H9 (cell line): ENCODE data around the gene MED9. TPM values are rescaled to one million over a fixed set of nuclear protein-coding genes. Genes with fewer than 3 reads are reported as not detected.

ENCODE experiments used
- DNase-seq: peaks from one replicate; pipeline ENCODE4 v3.0.0-alpha.2; 2017
- H2AFZ ChIP-seq: one replicate; pipeline ENCODE4 v1.6.1; 2013; ENCODE audit warnings: mild to moderate bottlenecking, low read length, control low read depth, moderate library complexity
- H2AK5ac ChIP-seq: 2 replicates; pipeline ENCODE4 v1.6.1; 2013; ENCODE audit warnings: low read length, control low read depth, mixed read lengths; ENCODE audit not compliant: insufficient read length
- H2BK120ac ChIP-seq: one replicate; pipeline ENCODE4 v1.6.1; 2013; ENCODE audit warnings: low read depth, mild to moderate bottlenecking, low read length, control low read depth, inconsistent platforms; ENCODE audit not compliant: poor library complexity, severe bottlenecking
- H2BK12ac ChIP-seq: 2 replicates; pipeline ENCODE4 v1.6.1; 2013; ENCODE audit warnings: low read length, control low read depth, mixed read lengths, low read depth; ENCODE audit not compliant: insufficient read length
- H2BK15ac ChIP-seq: 2 replicates; pipeline ENCODE4 v1.6.1; 2013; ENCODE audit warnings: low read depth, low read length, control low read depth
- H2BK20ac ChIP-seq: one replicate; pipeline ENCODE4 v1.6.1; 2013; ENCODE audit warnings: low read depth, mild to moderate bottlenecking, low read length, control low read depth, inconsistent platforms; ENCODE audit not compliant: poor library complexity, severe bottlenecking
- H2BK5ac ChIP-seq: 2 replicates; pipeline ENCODE4 v1.6.1; 2013; ENCODE audit warnings: low read length, control low read depth, mixed read lengths; ENCODE audit not compliant: insufficient read length
- H3K14ac ChIP-seq: 2 replicates; pipeline ENCODE4 v1.6.1; 2013; ENCODE audit warnings: low read length, control low read depth; ENCODE audit not compliant: insufficient read depth
- H3K18ac ChIP-seq: 2 replicates; pipeline ENCODE4 v1.6.1; 2013; ENCODE audit warnings: low read depth, mild to moderate bottlenecking, mixed read lengths, low read length, control low read depth; ENCODE audit not compliant: insufficient read length
- H3K23ac ChIP-seq: 2 replicates; pipeline ENCODE4 v1.6.1; 2013; ENCODE audit warnings: low read length, control low read depth, mixed read lengths, low read depth; ENCODE audit not compliant: insufficient read length
- H3K23me2 ChIP-seq: 2 replicates; pipeline ENCODE4 v1.6.1; 2013; ENCODE audit warnings: low read depth, mild to moderate bottlenecking, mixed read lengths, low read length, control low read depth; ENCODE audit not compliant: insufficient read length, poor library complexity, severe bottlenecking
- H3K27ac ChIP-seq: 2 replicates; pipeline ENCODE4 v1.5.1; 2013; ENCODE audit warnings: low read length, control low read depth, mixed read lengths, low read depth; ENCODE audit not compliant: insufficient read length
- H3K27me3 ChIP-seq: 2 replicates; pipeline ENCODE4 v1.6.1; 2013; ENCODE audit warnings: low read length, control low read depth, inconsistent platforms; ENCODE audit not compliant: insufficient read depth
- H3K4ac ChIP-seq: 2 replicates; pipeline ENCODE4 v1.6.1; 2013; ENCODE audit warnings: low read depth, mild to moderate bottlenecking, control low read depth, inconsistent platforms, low read length, moderate library complexity
- H3K4me1 ChIP-seq: 2 replicates; pipeline ENCODE4 v1.6.1; 2013; ENCODE audit warnings: low read length, control low read depth, inconsistent platforms; ENCODE audit not compliant: insufficient read depth
- H3K4me2 ChIP-seq: 2 replicates; pipeline ENCODE4 v1.6.1; 2013; ENCODE audit warnings: low read length, control low read depth, mixed read lengths; ENCODE audit not compliant: insufficient read length, insufficient read depth
- H3K56ac ChIP-seq: 2 replicates; pipeline ENCODE4 v1.6.1; 2013; ENCODE audit warnings: low read depth, mild to moderate bottlenecking, mixed read lengths, low read length, control low read depth; ENCODE audit not compliant: insufficient read length
- H3K79me1 ChIP-seq: 2 replicates; pipeline ENCODE4 v1.6.1; 2013; ENCODE audit warnings: low read depth, mild to moderate bottlenecking, moderate library complexity, low read length, control low read depth, inconsistent platforms; ENCODE audit not compliant: insufficient read depth, poor library complexity, severe bottlenecking
- H3K79me2 ChIP-seq: 2 replicates; pipeline ENCODE4 v1.6.1; 2013; ENCODE audit warnings: low read length, control low read depth, inconsistent platforms; ENCODE audit not compliant: insufficient read depth
- H3K9ac ChIP-seq: 2 replicates; pipeline ENCODE4 v1.6.1; 2013; ENCODE audit warnings: low read length, control low read depth, mixed read lengths; ENCODE audit not compliant: insufficient read length; ENCODE audit errors: extremely low read depth
- H3K9me3 ChIP-seq: one replicate; pipeline ENCODE4 v1.6.1; 2013; ENCODE audit warnings: low read depth, low read length, inconsistent platforms; ENCODE audit not compliant: control insufficient read depth
- H3T11ph ChIP-seq: one replicate; pipeline ENCODE4 v1.6.1; 2013; ENCODE audit warnings: mild to moderate bottlenecking, low read length, control low read depth, inconsistent platforms
- H4K20me1 ChIP-seq: one replicate; pipeline ENCODE4 v1.6.1; 2013; ENCODE audit not compliant: control insufficient read depth, insufficient read length, insufficient read depth
- H4K5ac ChIP-seq: 2 replicates; pipeline ENCODE4 v1.6.1; 2013; ENCODE audit warnings: low read depth, mild to moderate bottlenecking, mixed read lengths, low read length, control low read depth; ENCODE audit not compliant: insufficient read length
- H4K8ac ChIP-seq: replicated peaks from 2 replicates; pipeline ENCODE4 v1.6.1; 2013; ENCODE audit warnings: low read length, control low read depth, mixed read lengths, low read depth; ENCODE audit not compliant: insufficient read length
- H4K91ac ChIP-seq: 2 replicates; pipeline ENCODE4 v1.6.1; 2013; ENCODE audit warnings: low read depth, mild to moderate bottlenecking, moderate library complexity, mixed read lengths, low read length, control low read depth; ENCODE audit not compliant: insufficient read length
- H3K27ac Mint-ChIP-seq, 3 experiments: 2 replicates in 2 of 3; 3 replicates in 1 of 3; pipeline ENCODE4 v1.8.0; 2020 to 2021; ENCODE audit warnings: mixed read lengths in 3 of 3, mild to moderate bottlenecking in 1 of 3, moderate library complexity in 1 of 3
- H3K27me3 Mint-ChIP-seq: 2 replicates; pipeline ENCODE4 v1.8.0; 2021; ENCODE audit warnings: low read depth, mild to moderate bottlenecking, moderate library complexity, mixed read lengths
- H3K36me3 Mint-ChIP-seq, 3 experiments: 2 replicates in 2 of 3; 3 replicates in 1 of 3; pipeline ENCODE4 v1.8.0; 2020 to 2021; ENCODE audit warnings: low read depth in 3 of 3, mixed read lengths in 3 of 3; ENCODE audit not compliant: insufficient read depth in 1 of 3
- H3K4me1 Mint-ChIP-seq, 2 experiments: 2 replicates each; pipeline ENCODE4 v1.8.0; 2020; ENCODE audit warnings: mixed read lengths in 2 of 2
- H3K4me3 Mint-ChIP-seq, 2 experiments: 2 replicates in 1 of 2; 3 replicates in 1 of 2; pipeline ENCODE4 v1.8.0; 2020 to 2021; ENCODE audit warnings: mild to moderate bottlenecking in 2 of 2, mixed read lengths in 2 of 2, moderate library complexity in 1 of 2
- H3K9me3 Mint-ChIP-seq, 2 experiments: 2 replicates in 1 of 2; 3 replicates in 1 of 2; pipeline ENCODE4 v1.8.0; 2020; ENCODE audit warnings: mild to moderate bottlenecking in 2 of 2, mixed read lengths in 2 of 2, moderate library complexity in 1 of 2
- WGBS: extraction: QIAGEN DNeasy Blood & Tissue Kit; methylation state at CpG from one replicate; pipeline ENCODE4 v1.1.7; 2013; ENCODE audit warnings: missing lambda C conversion rate, low lambda C conversion rate, mixed read lengths; ENCODE audit not compliant: insufficient read length; ENCODE audit errors: extremely low coverage; 5-methylcytosine and 5-hydroxymethylcytosine counted together
- total RNA-seq: library from RNA; stranded (reverse); gene quantifications from 2 replicates; pipeline ENCODE4 v1.2.1, GENCODE V29; 2021
- TF ChIP-seq, protein P1 (sequence below): fragments of 200-600 bp; sonication (generic); conservative IDR thresholded peaks from 3 replicates; pipeline ENCODE4 v1.8.0; 2021; ENCODE audit warnings: antibody characterized with exemption, mild to moderate bottlenecking

The MED9 gene
- total RNA-seq, 1 experiment from 2014 or later = 20.0 TPM

DNA sequence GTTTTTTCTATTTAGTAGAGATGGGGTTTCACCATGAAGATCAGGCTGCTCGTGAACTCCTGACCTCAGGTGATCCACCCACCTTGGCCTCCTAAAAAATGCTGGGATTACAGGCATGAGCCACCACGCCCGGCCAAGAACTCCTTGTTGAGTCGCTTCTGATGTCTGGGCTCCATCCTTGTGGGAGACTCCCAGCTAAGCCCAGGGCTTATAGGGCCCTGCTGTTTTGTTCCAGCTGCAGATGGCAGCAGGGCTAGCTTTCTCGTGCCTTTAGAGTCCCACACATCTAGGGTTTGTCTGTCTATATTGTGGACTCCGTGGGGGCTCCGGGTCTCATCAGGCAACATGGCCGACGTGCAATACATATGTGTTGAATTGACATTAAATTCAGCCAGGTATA lies 39.3 kb upstream of the MED9 start:
- no peak overlapping the region for H2BK15ac ChIP-seq
- H3K4me1 Mint-ChIP-seq = peaks cover 13 to 22% of the 10 kb centered on the region in 2 experiments
- no peaks in the 10 kb centered on the region for H3K79me2 ChIP-seq
- no peak overlapping the region for H3K23ac ChIP-seq
- H3K14ac ChIP-seq = no peak overlapping the region
- no peak overlapping the region for H3K4me2 ChIP-seq
- no peak overlapping the region for H3K18ac ChIP-seq
- H2BK12ac ChIP-seq = no peak overlapping the region
- H2AFZ ChIP-seq = no peak overlapping the region
- no peak overlapping the region for H3K56ac ChIP-seq
- H3K36me3 Mint-ChIP-seq = no peaks in the 10 kb centered on the region
- H3K27me3 ChIP-seq = no peaks in the 10 kb centered on the region
- no peak overlapping the region for H4K91ac ChIP-seq
- H3K27ac Mint-ChIP-seq = no peak overlapping the region
- H3T11ph ChIP-seq = no peak overlapping the region
- H2BK120ac ChIP-seq = no peak overlapping the region
- H3K4me1 ChIP-seq = no peaks in the 10 kb centered on the region; the same call in 1 of the 2 replicates
- peaks cover 19% of the 10 kb centered on the region for H3K27me3 Mint-ChIP-seq
- H4K8ac ChIP-seq = no peak overlapping the region
- H2AK5ac ChIP-seq = no peak overlapping the region
- H3K79me1 ChIP-seq = no peaks in the 10 kb centered on the region
- H3K4ac ChIP-seq = no peak overlapping the region
- TF ChIP-seq, protein P1, sequence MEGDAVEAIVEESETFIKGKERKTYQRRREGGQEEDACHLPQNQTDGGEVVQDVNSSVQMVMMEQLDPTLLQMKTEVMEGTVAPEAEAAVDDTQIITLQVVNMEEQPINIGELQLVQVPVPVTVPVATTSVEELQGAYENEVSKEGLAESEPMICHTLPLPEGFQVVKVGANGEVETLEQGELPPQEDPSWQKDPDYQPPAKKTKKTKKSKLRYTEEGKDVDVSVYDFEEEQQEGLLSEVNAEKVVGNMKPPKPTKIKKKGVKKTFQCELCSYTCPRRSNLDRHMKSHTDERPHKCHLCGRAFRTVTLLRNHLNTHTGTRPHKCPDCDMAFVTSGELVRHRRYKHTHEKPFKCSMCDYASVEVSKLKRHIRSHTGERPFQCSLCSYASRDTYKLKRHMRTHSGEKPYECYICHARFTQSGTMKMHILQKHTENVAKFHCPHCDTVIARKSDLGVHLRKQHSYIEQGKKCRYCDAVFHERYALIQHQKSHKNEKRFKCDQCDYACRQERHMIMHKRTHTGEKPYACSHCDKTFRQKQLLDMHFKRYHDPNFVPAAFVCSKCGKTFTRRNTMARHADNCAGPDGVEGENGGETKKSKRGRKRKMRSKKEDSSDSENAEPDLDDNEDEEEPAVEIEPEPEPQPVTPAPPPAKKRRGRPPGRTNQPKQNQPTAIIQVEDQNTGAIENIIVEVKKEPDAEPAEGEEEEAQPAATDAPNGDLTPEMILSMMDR = no peak
- H3K9ac ChIP-seq = no peak overlapping the region
- WGBS = no CpG with 5 or more reads among the region's 9 CpGs
- H4K20me1 ChIP-seq = no peaks in the 10 kb centered on the region
- no peak overlapping the region for H2BK5ac ChIP-seq
- no peak overlapping the region for H2BK20ac ChIP-seq
- H4K5ac ChIP-seq = no peak overlapping the region
- H3K9me3 Mint-ChIP-seq = no peaks in the 10 kb centered on the region; a peak in 2 of 5 replicates
- no peak overlapping the region for H3K4me3 Mint-ChIP-seq
- H3K9me3 ChIP-seq = no peaks in the 10 kb centered on the region
- no peaks in the 10 kb centered on the region for H3K23me2 ChIP-seq
- no peak overlapping the region for H3K27ac ChIP-seq
- DNase-seq = no peak
